ENCODE measurements around the gene ZBTB4.

The ZBTB4 gene

GRCh38 chr17:7493941-7494340, 14.5 kb upstream of the ZBTB4 start:
- TF ChIP-seq MAX (IDR thresholded peaks at IDR 0.05) (no peak), CREB1 (IDR thresholded peaks at IDR 0.05; ENCODE audit: low read depth) (no peak), USF1 (IDR thresholded peaks at IDR 0.05) (no peak), RAD21 (IDR thresholded peaks at IDR 0.05; ENCODE audit: low read depth) (no peak), YY1 (IDR thresholded peaks at IDR 0.05; ENCODE audit: low read depth) (no peak), NFIC (IDR thresholded peaks at IDR 0.05) (no peak), TEAD4 (IDR thresholded peaks at IDR 0.05) (no peak), EP300 (IDR thresholded peaks at IDR 0.05; ENCODE audit: borderline replicate concordance) (no peak), EGR1 (IDR thresholded peaks at IDR 0.05) (no peak), ZBTB7A (IDR thresholded peaks at IDR 0.05; ENCODE audit: low read depth) (no peak), TCF12 (IDR thresholded peaks at IDR 0.05; ENCODE audit: low read depth) (no peak)
- TF ChIP-seq, protein P1, sequence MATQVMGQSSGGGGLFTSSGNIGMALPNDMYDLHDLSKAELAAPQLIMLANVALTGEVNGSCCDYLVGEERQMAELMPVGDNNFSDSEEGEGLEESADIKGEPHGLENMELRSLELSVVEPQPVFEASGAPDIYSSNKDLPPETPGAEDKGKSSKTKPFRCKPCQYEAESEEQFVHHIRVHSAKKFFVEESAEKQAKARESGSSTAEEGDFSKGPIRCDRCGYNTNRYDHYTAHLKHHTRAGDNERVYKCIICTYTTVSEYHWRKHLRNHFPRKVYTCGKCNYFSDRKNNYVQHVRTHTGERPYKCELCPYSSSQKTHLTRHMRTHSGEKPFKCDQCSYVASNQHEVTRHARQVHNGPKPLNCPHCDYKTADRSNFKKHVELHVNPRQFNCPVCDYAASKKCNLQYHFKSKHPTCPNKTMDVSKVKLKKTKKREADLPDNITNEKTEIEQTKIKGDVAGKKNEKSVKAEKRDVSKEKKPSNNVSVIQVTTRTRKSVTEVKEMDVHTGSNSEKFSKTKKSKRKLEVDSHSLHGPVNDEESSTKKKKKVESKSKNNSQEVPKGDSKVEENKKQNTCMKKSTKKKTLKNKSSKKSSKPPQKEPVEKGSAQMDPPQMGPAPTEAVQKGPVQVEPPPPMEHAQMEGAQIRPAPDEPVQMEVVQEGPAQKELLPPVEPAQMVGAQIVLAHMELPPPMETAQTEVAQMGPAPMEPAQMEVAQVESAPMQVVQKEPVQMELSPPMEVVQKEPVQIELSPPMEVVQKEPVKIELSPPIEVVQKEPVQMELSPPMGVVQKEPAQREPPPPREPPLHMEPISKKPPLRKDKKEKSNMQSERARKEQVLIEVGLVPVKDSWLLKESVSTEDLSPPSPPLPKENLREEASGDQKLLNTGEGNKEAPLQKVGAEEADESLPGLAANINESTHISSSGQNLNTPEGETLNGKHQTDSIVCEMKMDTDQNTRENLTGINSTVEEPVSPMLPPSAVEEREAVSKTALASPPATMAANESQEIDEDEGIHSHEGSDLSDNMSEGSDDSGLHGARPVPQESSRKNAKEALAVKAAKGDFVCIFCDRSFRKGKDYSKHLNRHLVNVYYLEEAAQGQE (IDR thresholded peaks at IDR 0.05; ENCODE audit: low read depth) = no peak

DNA sequence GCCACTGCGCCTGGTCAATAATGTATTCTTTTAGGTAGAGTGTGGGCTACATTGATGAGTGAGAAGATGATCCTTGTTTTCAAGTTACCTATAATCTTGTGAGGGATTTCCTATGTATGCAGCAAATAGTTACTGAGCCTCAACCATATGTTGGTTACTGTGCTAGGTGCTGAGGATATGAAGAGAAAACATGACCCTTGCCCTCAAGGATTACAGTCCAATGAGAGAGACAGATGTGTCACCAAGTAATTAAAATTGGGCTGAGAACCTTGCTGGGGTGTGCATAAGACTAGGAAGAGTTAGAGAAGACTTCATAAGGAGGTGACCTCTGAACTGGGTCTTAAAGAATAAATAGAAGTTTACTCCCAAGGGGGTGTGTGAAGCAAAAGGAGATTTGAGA, 12.2 kb upstream of the ZBTB4 start:
- TF ChIP-seq RAD21 (IDR thresholded peaks at IDR 0.05; ENCODE audit: low read depth) (no peak), MAX (IDR thresholded peaks at IDR 0.05) (no peak), FOXM1 (IDR thresholded peaks at IDR 0.05; ENCODE audit: borderline replicate concordance, low read depth) (no peak), NFIC (IDR thresholded peaks at IDR 0.05) (no peak), TAF1 (IDR thresholded peaks at IDR 0.05; ENCODE audit: low read depth) (no peak), TEAD4 (IDR thresholded peaks at IDR 0.05) (no peak)

GRCh38 chr17:7490144-7490543, 10.7 kb upstream of the ZBTB4 start:
- TF ChIP-seq NFIC (IDR thresholded peaks at IDR 0.05) = no peak
- TF ChIP-seq EP300 (IDR thresholded peaks at IDR 0.05; ENCODE audit: borderline replicate concordance) = no peak
- TF ChIP-seq CREB1 (IDR thresholded peaks at IDR 0.05; ENCODE audit: low read depth) = no peak
- no peak for TF ChIP-seq TEAD4 (IDR thresholded peaks at IDR 0.05)
- TF ChIP-seq MAX (IDR thresholded peaks at IDR 0.05) = no peak
- no peak for TF ChIP-seq TCF12 (IDR thresholded peaks at IDR 0.05; ENCODE audit: low read depth)
- no peak for TF ChIP-seq RAD21 (IDR thresholded peaks at IDR 0.05; ENCODE audit: low read depth)
- TF ChIP-seq TAF1 (IDR thresholded peaks at IDR 0.05; ENCODE audit: low read depth) = no peak
- TF ChIP-seq FOXM1 (IDR thresholded peaks at IDR 0.05; ENCODE audit: borderline replicate concordance, low read depth) = no peak
- TF ChIP-seq ZBTB7A (IDR thresholded peaks at IDR 0.05; ENCODE audit: low read depth) = no peak
- TF ChIP-seq CEBPB (IDR thresholded peaks at IDR 0.05) = no peak
- TF ChIP-seq, protein P1 (IDR thresholded peaks at IDR 0.05; ENCODE audit: low read depth) = no peak
- no peak for TF ChIP-seq USF1 (IDR thresholded peaks at IDR 0.05)
- TF ChIP-seq YY1 (IDR thresholded peaks at IDR 0.05; ENCODE audit: low read depth) = no peak
- no peak for TF ChIP-seq EGR1 (IDR thresholded peaks at IDR 0.05)

DNA sequence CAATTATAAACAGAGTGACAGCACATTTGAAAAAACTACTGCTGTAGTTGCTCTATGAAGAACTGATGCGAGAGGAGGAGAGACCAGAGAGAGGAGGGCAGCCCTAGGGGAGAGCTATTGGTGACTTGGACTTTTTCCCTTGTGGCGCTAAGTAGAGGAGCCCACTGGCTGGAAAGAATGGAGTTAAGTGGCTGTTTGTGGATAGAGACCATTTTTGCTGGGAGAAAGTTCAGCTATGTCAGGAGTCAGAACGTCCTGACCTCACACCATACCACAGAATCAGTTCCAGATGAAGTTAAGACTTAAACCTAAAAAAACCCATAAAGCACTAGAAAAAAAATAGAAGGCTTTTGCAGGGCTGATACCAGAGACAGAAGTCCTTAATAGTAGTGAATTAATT, 6.8 kb upstream of the ZBTB4 start:
- TF ChIP-seq CREB1 (IDR thresholded peaks at IDR 0.05; ENCODE audit: low read depth) (no peak), TCF12 (IDR thresholded peaks at IDR 0.05; ENCODE audit: low read depth) (no peak), USF1 (IDR thresholded peaks at IDR 0.05) (no peak), NFIC (IDR thresholded peaks at IDR 0.05) (no peak), FOXM1 (IDR thresholded peaks at IDR 0.05; ENCODE audit: borderline replicate concordance, low read depth) (no peak)
- TF ChIP-seq, protein P1 (IDR thresholded peaks at IDR 0.05; ENCODE audit: low read depth) = no peak
